Right lobe of liver (tissue), 6 donors: ENCODE data around the gene EXPH5. TPM values are rescaled to one million over a fixed set of nuclear protein-coding genes. Genes with fewer than 3 reads are reported as not detected.
A peak's percentile ranks its signal among the peaks of the same experiment; 100 is the strongest.

ENCODE experiments used
- ATAC-seq, 4 donors: fragments of 200-7000 bp; cut with Tn5 transposase; one replicate each; pipeline ENCODE4 v1.9.1; 2020; ENCODE audit warnings: mild to moderate bottlenecking in 4 of 4, moderate library complexity in 4 of 4
- DNase-seq, 3 donors: peaks; one replicate each; pipeline ENCODE4 v3.0.0-alpha.2; 2020
- H3K27ac ChIP-seq, 3 donors: fragments of 200-600 bp; one replicate each; pipeline ENCODE4 v1.8.0; 2022
- H3K27me3 ChIP-seq, 2 donors: fragments of 200-600 bp; one replicate each; pipeline ENCODE4 v1.8.0; 2022
- H3K36me3 ChIP-seq, 4 donors: fragments of 200-600 bp; sonication (generic) in 1 of 4; one replicate each; pipeline versions ENCODE4 v1.5.1 to v1.8.0; 2017 to 2022; ENCODE audit warnings: control low read depth in 1 of 4
- H3K4me1 ChIP-seq, 4 donors: fragments of 200-600 bp; sonication (generic) in 1 of 4; one replicate each; pipeline versions ENCODE4 v1.5.1 to v1.8.0; 2017 to 2022; ENCODE audit warnings: control low read depth in 1 of 4
- H3K4me3 ChIP-seq, 3 donors: fragments of 200-600 bp; one replicate each; pipeline ENCODE4 v1.8.0; 2022
- H3K9me3 ChIP-seq, 4 donors: fragments of 200-600 bp; sonication (generic) in 1 of 4; one replicate each; pipeline versions ENCODE4 v1.5.1 to v1.8.0; 2017 to 2022; ENCODE audit warnings: control low read depth in 1 of 4
- POLR2A ChIP-seq: fragments of 450-650 bp; IDR thresholded peaks from one replicate; pipeline ENCODE4 v1.6.1; 2017; ENCODE audit warnings: antibody characterized with exemption, mild to moderate bottlenecking
- WGBS: methylation state at CpG from one replicate; pipeline ENCODE4 v1.1.6; 2018; ENCODE audit warnings: low coverage, low lambda C conversion rate; ENCODE audit not compliant: insufficient coverage; ENCODE audit errors: missing lambda C conversion rate; 5-methylcytosine and 5-hydroxymethylcytosine counted together
- intact Hi-C, 2 donors: fragments of 100-400 bp; cut with DNase I; formaldehyde crosslinking; loops; one replicate each; pipeline versions ENCODE4 v1.11.2 to v1.14.1; 2022
- total RNA-seq, 6 experiments: library from RNA; depleted of rRNA in 2 of 6; stranded (reverse); fragments of >200 nt in 2 of 6; fragmentation: NEBNext Ultra II Directional in 3 of 6; extraction: Animal tissue kit (Norgen Biotek cat#: 25700) in 3 of 6; gene quantifications; one replicate each; pipeline versions ENCODE4 v1.1.0 to v1.2.4, GENCODE V29; 2016 to 2023
- TF ChIP-seq, protein P1 (sequence below), 4 donors: fragments of 200-600 bp in 3 of 4; fragments of 450-650 bp in 1 of 4; IDR thresholded peaks; one replicate each; pipeline versions ENCODE4 v1.5.1 to v1.8.0; 2016 to 2022; ENCODE audit warnings: antibody characterized with exemption in 4 of 4, mild to moderate bottlenecking in 2 of 4
- donor health status: DM: no; HTN: yes; CAD: no.
- donor health status: DM: no; HTN: no; CAD: no.
- donor health status: DM: no; HTN: no; CAD: no.
- donor health status: DM: no; HTN: yes; CAD: no.
- donor health status: DM: no; HTN: yes; CAD: no.

Gene EXPH5
- total RNA-seq, 6 experiments from 2014 or later = 8.3 to 12.4 (median 10.2) TPM

DNA sequence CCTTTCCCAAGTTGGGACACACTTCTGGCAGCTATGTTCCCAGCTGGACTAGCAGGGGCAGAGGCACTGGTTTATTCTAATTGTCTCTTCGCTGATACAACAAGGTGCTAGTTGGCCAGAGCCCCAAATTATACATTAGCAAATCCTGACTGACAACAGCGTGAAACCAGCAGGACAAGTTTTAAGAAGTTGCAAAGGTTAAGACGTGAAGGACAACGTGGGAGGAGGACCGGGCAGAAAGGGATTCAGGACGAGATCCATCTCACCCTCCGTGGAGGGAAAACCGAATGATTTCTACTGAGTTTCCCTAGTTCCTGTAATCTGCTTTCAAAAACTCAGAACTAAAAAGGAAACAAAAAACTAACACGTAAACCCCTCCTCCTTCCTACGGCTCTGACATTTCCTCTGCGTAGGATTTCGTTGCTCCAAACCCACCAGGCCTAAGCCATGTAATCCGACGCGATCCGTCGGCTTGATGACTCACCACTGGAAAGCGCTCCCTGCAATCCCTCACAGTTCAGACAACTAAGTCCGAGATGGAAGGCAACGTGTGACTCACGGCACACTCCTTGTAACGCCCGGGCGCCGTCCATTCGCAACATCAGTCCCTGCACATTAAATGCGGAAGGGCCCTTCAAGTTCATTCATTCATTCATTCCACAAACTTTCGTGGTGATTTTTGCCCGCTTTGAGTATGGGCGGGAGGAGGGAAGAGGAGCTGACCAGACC is 96.1 kb downstream of the EXPH5 start:
- ATAC-seq = peak; percentile 86 to 94 (median 88)
- no peaks in the 10 kb centered on the region for H3K9me3 ChIP-seq
- WGBS = under 1% methylated on average over 30 of the region's 30 CpGs

DNA sequence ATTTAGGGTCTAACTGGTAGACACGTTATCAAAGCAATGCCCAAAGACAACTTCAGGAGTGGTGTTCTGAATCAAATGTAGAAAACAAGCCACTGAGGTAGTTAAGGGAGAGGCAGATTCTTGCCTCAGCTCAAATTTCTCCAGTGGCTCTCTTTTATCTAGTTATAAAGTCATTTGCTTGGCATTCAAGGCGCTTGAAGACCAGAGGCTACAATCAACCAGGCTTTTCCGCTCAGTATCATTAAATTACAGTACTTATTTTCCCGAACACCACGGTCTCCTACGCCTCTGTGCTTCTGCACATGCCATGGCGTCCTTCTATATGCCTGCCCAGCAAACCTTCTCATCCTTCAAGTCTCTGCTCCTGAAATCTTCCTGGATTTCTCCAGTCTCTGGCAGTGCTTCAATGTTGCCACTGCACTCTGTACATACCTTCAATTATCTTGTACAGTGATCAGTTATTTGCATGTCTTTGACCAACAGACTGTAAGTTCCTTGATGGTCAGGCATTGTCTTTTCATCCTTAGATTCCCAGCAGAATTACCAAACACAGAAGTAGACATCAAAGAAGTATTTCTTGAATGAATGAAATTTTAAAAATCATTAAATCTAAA is 96.8 kb downstream of the EXPH5 start:
- peak overlapping the region; percentile 90 to 96 (median 93) for H3K27ac ChIP-seq
- no peak for ATAC-seq
- DNase-seq = no peak

More for the DNA sequence above, 96.1 kb downstream of the EXPH5 start:
- TF ChIP-seq, protein P1, sequence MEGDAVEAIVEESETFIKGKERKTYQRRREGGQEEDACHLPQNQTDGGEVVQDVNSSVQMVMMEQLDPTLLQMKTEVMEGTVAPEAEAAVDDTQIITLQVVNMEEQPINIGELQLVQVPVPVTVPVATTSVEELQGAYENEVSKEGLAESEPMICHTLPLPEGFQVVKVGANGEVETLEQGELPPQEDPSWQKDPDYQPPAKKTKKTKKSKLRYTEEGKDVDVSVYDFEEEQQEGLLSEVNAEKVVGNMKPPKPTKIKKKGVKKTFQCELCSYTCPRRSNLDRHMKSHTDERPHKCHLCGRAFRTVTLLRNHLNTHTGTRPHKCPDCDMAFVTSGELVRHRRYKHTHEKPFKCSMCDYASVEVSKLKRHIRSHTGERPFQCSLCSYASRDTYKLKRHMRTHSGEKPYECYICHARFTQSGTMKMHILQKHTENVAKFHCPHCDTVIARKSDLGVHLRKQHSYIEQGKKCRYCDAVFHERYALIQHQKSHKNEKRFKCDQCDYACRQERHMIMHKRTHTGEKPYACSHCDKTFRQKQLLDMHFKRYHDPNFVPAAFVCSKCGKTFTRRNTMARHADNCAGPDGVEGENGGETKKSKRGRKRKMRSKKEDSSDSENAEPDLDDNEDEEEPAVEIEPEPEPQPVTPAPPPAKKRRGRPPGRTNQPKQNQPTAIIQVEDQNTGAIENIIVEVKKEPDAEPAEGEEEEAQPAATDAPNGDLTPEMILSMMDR (IDR thresholded peaks at IDR 0.05) = no peak
- TF ChIP-seq POLR2A = peak; percentile 82
- Histone ChIP-seq H3K27me3 (no peaks in the 10 kb centered on the region), H3K4me1 (peaks cover 0 to 5% (median 0%) of the 10 kb centered on the region in 4 donors), H3K27ac (peak overlapping the region; percentile 90 to 96 (median 93)), H3K36me3 (no peaks in the 10 kb centered on the region), H3K4me3 (peak overlapping the region; percentile 71 to 87 (median 77))
- peak; percentile 78 to 86 (median 80) for DNase-seq
- intact Hi-C loops = no loop called here

DNA sequence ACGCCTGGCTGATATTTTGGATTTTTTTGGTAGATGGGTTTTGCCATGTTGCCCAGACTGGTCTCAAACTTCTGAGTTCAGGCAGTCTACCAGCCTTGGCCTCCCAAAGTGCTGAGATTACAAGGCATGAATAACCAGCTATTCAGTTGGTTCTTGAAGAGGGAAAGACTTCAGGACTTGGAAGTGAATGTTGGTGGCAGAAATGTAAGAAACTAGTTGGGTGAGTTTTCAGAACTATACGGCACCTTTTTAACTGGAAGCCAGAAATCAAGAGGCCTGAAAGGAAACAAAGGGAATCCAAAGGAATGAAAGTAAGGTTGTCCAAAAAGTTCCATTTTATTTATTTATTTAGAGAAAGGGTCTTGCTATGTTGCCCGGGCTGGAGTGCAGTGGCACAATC is 98.2 kb downstream of the EXPH5 start:
- ATAC-seq = no peak
- no peak for DNase-seq
- peaks cover 0 to 1% (median 0%) of the 10 kb centered on the region in 4 donors for H3K36me3 ChIP-seq
- H3K9me3 ChIP-seq = no peaks in the 10 kb centered on the region
- WGBS = 94% methylated on average over 3 of the region's 3 CpGs
- intact Hi-C loops = no loop called here
- no peak overlapping the region for H3K27ac ChIP-seq
- H3K27me3 ChIP-seq = no peaks in the 10 kb centered on the region
- TF ChIP-seq POLR2A = no peak
- TF ChIP-seq, protein P1 (IDR thresholded peaks at IDR 0.05) = no peak
- H3K4me1 ChIP-seq = peaks cover 0 to 5% (median 0%) of the 10 kb centered on the region in 4 donors
- no peak overlapping the region for H3K4me3 ChIP-seq

More for the DNA sequence above, 96.8 kb downstream of the EXPH5 start:
- Histone ChIP-seq H3K27me3 (no peaks in the 10 kb centered on the region), H3K4me3 (peak overlapping the region in 2 of 3 donors; percentile 77 to 87), H3K36me3 (no peaks in the 10 kb centered on the region), H3K9me3 (no peaks in the 10 kb centered on the region), H3K4me1 (peaks cover 0 to 5% (median 0%) of the 10 kb centered on the region in 4 donors)
- WGBS = 93% methylated on average over 7 of the region's 7 CpGs
- TF ChIP-seq POLR2A = no peak
- TF ChIP-seq, protein P1 (IDR thresholded peaks at IDR 0.05) = no peak
- intact Hi-C loops = no loop called here

DNA sequence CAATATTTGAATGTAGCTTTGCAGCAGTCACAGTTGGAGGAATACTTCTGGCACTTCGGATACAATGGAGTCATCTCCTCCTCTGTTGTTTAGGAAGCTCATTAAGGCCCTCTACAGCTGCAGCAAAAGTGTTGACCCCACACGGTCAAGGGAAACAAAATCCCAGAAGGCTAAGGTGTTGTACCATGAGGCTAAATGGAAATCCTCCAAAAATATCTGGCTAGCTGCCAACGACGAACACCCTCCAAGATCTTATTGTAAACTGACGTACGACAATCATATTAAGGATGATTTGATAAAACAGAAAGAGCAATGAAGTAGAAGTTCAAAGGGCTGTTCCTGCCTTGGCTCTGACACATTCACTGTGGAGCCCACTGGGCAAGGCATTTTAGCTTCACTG is 99.4 kb downstream of the EXPH5 start:
- DNase-seq (no peak), ATAC-seq (no peak)
- no peak overlapping the region for H3K27ac ChIP-seq
- peaks cover 0 to 5% (median 0%) of the 10 kb centered on the region in 4 donors for H3K4me1 ChIP-seq
- peaks cover 0 to 11% (median 5%) of the 10 kb centered on the region in 4 donors for H3K36me3 ChIP-seq
- no peaks in the 10 kb centered on the region for H3K9me3 ChIP-seq
- TF ChIP-seq, protein P1 (IDR thresholded peaks at IDR 0.05) = no peak
- no peak for TF ChIP-seq POLR2A
- WGBS = 64% methylated on average over 6 of the region's 6 CpGs
- H3K27me3 ChIP-seq = no peaks in the 10 kb centered on the region
- H3K4me3 ChIP-seq = no peak overlapping the region
- intact Hi-C loops = no loop called here
